Activated CD4-positive, alpha-beta memory T cell treated with anti-CD3 and anti-CD28 coated beads, Interleukin-2, amount 10 ng/mL, durations not matched to agents 7 days and 5 days (primary cell): ENCODE measurements around the gene CNST. TPM values are rescaled to one million over a fixed set of nuclear protein-coding genes. Genes with fewer than 3 reads are reported as not detected.
A peak's percentile ranks its signal among the peaks of the same experiment; 100 is the strongest.

Source experiments
- CTCF ChIA-PET: fragments of 350-600 bp; sonication (Branson Sonifier 250); formaldehyde crosslinking; loops from one replicate; lab custom pipeline; 2021; ENCODE audit warnings: antibody characterized with exemption, inconsistent platforms; lab: Charles Lee
- POLR2A ChIA-PET: fragments of 350-600 bp; sonication (Branson Sonifier 250); formaldehyde crosslinking; loops from one replicate; lab custom pipeline; 2021; ENCODE audit warnings: antibody characterized with exemption; lab: Charles Lee
- DNase-seq: peaks from one replicate; pipeline ENCODE4 v3.0.0-alpha.2; 2020
- H3K27ac Mint-ChIP-seq: one replicate; pipeline ENCODE4 v1.8.0; 2021; ENCODE audit warnings: mild to moderate bottlenecking, mixed read lengths
- H3K27me3 Mint-ChIP-seq: one replicate; pipeline ENCODE4 v1.8.0; 2021; ENCODE audit warnings: mixed read lengths
- H3K36me3 Mint-ChIP-seq: one replicate; pipeline ENCODE4 v1.8.0; 2021; ENCODE audit warnings: low read depth, mixed read lengths
- H3K4me1 Mint-ChIP-seq: one replicate; pipeline ENCODE4 v1.8.0; 2021; ENCODE audit warnings: mixed read lengths
- H3K4me3 Mint-ChIP-seq: one replicate; pipeline ENCODE4 v1.8.0; 2021; ENCODE audit warnings: mild to moderate bottlenecking, mixed read lengths
- H3K9me3 Mint-ChIP-seq: one replicate; pipeline ENCODE4 v1.8.0; 2021; ENCODE audit warnings: mixed read lengths
- total RNA-seq, 2 experiments: library from RNA; stranded (reverse); gene quantifications; one replicate each; pipeline ENCODE4 v1.2.3, GENCODE V29; 2021

The CNST gene, protein sequence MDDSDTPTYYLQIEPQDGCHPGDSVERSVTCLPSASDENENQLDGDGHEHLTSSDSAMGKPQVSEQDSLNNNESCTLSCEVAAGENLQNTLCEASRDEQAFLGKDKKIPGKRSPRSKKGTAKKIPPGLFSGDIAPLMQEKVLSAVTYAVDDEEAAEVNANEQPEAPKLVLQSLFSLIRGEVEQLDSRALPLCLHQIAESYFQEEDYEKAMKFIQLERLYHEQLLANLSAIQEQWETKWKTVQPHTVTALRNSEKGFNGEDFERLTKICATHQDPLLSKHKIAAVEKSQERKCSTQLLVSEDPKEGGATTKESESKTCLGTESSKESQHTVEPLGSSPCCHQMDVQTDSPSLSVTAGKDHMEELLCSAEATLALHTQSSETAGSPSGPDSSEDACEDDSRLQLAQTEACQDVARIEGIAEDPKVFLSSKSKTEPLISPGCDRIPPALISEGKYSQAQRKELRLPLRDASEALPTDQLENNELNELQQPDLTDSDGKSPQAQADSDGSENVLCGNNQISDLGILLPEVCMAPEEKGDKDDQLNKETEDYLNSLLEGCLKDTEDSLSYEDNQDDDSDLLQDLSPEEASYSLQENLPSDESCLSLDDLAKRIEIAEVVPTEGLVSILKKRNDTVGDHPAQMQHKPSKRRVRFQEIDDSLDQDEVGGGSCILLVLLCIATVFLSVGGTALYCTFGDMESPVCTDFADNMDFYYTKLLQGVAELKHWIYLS
- total RNA-seq, result 10 to 100 TPM; 36.2 to 39.3 TPM

DNA sequence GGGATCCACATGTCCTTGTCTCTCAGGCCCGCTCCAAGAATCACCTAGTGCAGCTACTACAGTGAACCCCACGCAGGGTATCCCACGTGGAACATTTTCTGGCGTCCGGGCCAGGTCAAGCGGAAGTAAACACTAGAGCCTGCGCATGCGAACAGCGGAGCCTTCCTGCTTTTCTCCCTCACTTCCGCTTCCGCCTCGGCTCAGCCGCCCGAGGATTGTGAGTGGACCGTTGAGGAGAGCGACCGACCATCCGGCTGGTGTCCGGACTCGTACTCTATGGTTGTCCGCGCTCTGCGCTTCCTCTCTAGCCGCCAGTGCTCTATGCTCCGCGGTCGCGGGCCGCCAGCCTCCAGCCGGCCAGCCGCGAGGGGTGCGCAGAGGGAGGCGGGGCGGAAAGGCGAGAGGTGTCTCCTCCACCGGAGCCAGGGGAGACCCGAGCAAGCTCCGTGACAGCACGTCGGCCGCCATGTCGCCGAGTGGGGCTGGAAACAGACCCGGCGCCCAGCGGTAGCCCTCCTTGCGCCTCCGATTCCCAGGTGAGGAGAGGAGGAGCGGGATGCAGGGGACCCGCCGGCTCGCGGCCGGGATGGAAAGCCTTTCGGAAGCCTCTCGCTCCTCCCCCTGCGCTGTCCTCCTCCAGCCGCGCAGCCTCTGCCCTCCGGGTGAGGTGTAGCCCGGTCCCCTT is at the start of gene CNST, which contains the start of gene TFB2M:
TSS of gene CNST (plus strand) at position 329 of the 685 bp plus-strand sequence. CDS start 25,107 bp downstream, outside the sequence.
TSS of gene TFB2M (minus strand) at position 134 of the 685 bp plus-strand sequence. CDS start at position 11, 123 bp downstream.
- DNase-seq, result peak; percentile 95
- Mint-ChIP-seq H3K27ac (peak within 1 kb of the TSS; percentile 94), H3K36me3 (peaks cover 13% of the 10 kb centered on the region), H3K4me3 (peak within 1 kb of the TSS; percentile 92), H3K9me3 (no peaks in the 10 kb centered on the region), H3K4me1 (peaks cover 47% of the 10 kb centered on the region), H3K27me3 (no peaks in the 10 kb centered on the region)
- POLR2A ChIA-PET, result interaction anchor here (0.7 to 2.2 kb wide), 15 partner anchors 10 to 644 kb away, joined by 3 to 7 read pairs (median 4); partner anchors contain the start of gene SMYD3
- CTCF ChIA-PET, result interaction anchor here (0.9 to 1.2 kb wide), 3 partner anchors 36 to 68 kb away, joined by 3 read pairs; no protein-coding TSS in a partner anchor

DNA sequence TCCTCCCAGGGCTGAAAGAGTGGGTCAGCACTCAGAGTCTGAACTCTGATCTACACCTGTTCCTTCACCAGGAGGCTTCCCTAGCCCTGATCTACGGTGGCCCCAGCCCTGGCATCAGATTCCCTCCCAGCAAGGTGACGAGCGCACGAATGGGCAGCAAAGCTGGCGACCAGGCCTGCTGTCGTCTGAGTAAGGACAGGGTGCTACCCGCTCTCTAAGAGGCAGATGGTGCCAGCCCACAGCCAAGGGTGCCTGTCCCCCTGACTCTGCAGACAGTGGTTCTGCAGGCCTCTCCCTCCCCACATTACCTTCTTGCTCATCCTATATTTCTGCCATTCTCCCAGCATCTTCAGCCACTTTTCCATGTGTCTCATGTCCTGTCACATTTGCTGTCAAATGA is 48.9 kb upstream of the CNST start:
- no peak for DNase-seq
- ChIA-PET POLR2A (no interaction called here), CTCF (no interaction called here)

GRCh38 chr1:246518456-246519205 is 47.6 kb upstream of the CNST start:
- H3K27me3 Mint-ChIP-seq, result no peaks in the 10 kb centered on the region
- DNase-seq, result no peak
- no peak overlapping the region for H3K27ac Mint-ChIP-seq
- ChIA-PET CTCF (no interaction called here), POLR2A (no interaction called here)
- peaks cover 13% of the 10 kb centered on the region for H3K36me3 Mint-ChIP-seq
- no peak overlapping the region for H3K4me3 Mint-ChIP-seq
- H3K4me1 Mint-ChIP-seq, result peaks cover 7% of the 10 kb centered on the region
- peaks cover 37% of the 10 kb centered on the region for H3K9me3 Mint-ChIP-seq

More for the DNA sequence above, 48.9 kb upstream of the CNST start:
- H3K9me3 Mint-ChIP-seq, result peaks cover 40% of the 10 kb centered on the region
- H3K27me3 Mint-ChIP-seq, result no peaks in the 10 kb centered on the region
- no peak overlapping the region for H3K4me3 Mint-ChIP-seq
- H3K36me3 Mint-ChIP-seq, result peaks cover 13% of the 10 kb centered on the region
- peaks cover 7% of the 10 kb centered on the region for H3K4me1 Mint-ChIP-seq
- no peak overlapping the region for H3K27ac Mint-ChIP-seq

DNA sequence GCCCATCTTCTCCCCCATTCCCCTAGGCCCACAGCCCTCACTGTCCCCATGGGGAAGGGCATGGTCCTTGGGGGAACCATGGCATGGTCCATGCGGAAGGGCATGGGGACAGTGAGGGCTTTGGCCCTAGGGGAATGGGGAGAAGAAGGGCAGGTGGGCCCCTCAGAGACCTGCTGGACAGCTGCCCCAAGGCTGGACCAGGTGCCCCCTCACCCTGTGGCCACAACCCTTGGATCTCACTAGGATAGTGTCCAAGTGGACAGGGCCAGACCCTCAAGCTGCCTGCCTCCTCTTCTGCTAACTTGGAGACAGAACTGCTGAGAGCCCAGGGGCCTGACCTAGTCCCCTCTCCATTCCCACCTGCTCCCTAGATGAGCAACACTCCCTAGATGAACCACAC is 46.7 kb upstream of the CNST start:
- Mint-ChIP-seq H3K27ac (no peak overlapping the region), H3K27me3 (no peaks in the 10 kb centered on the region), H3K36me3 (peaks cover 9% of the 10 kb centered on the region), H3K4me1 (peaks cover under 1% of the 10 kb centered on the region), H3K4me3 (no peak overlapping the region), H3K9me3 (peaks cover 33% of the 10 kb centered on the region)
- DNase-seq, result no peak
- ChIA-PET POLR2A (no interaction called here), CTCF (no interaction called here)

DNA sequence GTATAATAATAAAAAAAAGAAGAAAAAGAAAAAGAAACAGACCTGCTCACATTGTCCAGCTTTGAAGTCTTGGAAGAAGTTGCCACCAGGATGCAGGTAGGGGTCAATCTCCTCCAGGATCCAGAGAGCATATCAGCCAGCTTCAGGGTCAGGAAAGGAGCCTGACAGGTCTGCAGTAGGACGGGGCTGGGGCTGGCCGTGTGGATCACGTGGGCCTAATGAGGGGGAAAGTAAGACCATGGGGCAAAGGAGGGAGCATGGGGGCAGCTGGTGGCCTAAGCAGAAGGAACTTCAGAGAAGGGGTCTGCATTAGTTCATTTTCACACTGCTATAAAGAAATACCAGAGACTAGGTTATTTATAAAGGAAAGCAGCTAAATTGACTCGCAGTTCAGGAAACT is 39.9 kb upstream of the CNST start:
- Mint-ChIP-seq H3K4me1 (peaks cover 15% of the 10 kb centered on the region), H3K27ac (no peak overlapping the region), H3K9me3 (peaks cover 22% of the 10 kb centered on the region), H3K4me3 (no peak overlapping the region), H3K36me3 (peaks cover 3% of the 10 kb centered on the region), H3K27me3 (peaks cover 1% of the 10 kb centered on the region)
- CTCF ChIA-PET, result no interaction called here
- DNase-seq, result no peak
- POLR2A ChIA-PET, result no interaction called here

- no peak for DNase-seq
- H3K9me3 Mint-ChIP-seq, result peaks cover 20% of the 10 kb centered on the region
- ChIA-PET POLR2A (no interaction called here), CTCF (no interaction called here)
- peaks cover 15% of the 10 kb centered on the region for H3K4me1 Mint-ChIP-seq
- peaks cover 2% of the 10 kb centered on the region for H3K27me3 Mint-ChIP-seq
- H3K4me3 Mint-ChIP-seq, result no peak overlapping the region
- peaks cover 3% of the 10 kb centered on the region for H3K36me3 Mint-ChIP-seq
- peak overlapping the region; percentile 13 for H3K27ac Mint-ChIP-seq
These were observed 39.3 kb upstream of the CNST start for GRCh38 chr1:246526915-246527314.

- POLR2A ChIA-PET, result no interaction called here
- peak overlapping the region; percentile 13 for H3K27ac Mint-ChIP-seq
These were observed 38.7 kb upstream of the CNST start for GRCh38 chr1:246527402-246528088.

DNA sequence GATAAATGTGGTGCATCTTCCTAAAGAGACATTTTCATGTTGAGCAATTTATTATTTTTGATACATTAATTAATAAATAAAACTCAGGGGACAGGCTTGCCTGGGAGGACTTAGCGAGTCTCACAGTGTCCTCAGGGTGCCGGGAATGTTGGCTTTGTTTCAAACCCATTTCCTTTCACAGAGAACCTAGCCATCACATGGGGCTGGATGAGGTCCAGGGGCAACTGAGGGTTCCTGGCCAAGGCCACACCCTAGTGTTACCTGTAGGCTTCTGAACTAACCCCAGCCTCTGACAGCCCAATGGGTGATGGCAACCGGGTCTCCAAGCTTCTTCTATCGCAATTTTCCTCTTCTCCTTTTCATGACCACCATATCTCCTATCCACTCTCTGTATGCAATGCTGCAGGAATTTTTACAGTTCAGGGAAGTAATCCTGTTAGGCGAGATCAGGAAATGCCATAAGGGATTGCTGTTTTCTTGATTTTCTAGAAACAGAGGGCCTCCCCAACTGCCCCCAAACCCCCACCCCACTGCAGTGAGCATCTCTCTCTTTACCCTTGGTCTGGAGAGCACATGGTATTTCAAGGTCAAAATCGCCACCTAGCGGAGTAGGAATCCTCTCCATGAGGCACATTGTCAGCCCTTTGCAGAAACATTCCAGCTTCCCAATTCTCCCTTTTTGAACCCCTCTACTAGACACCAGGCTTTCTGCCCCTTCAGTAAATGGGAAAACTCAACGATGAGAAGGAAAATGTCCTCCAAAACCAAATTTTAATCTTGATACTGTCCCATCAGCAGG is 37.1 kb upstream of the CNST start:
- Mint-ChIP-seq H3K36me3 (peaks cover 3% of the 10 kb centered on the region), H3K27ac (no peak overlapping the region), H3K9me3 (peaks cover 18% of the 10 kb centered on the region), H3K4me1 (peaks cover 15% of the 10 kb centered on the region), H3K27me3 (peaks cover 2% of the 10 kb centered on the region), H3K4me3 (no peak overlapping the region)
- ChIA-PET POLR2A (no interaction called here), CTCF (no interaction called here)
- DNase-seq, result no peak

More at GRCh38 chr1:246527402-246528088, 38.7 kb upstream of the CNST start:
- CTCF ChIA-PET, result no interaction called here
- Mint-ChIP-seq H3K9me3 (peaks cover 18% of the 10 kb centered on the region), H3K4me1 (peaks cover 15% of the 10 kb centered on the region), H3K27me3 (peaks cover 2% of the 10 kb centered on the region), H3K36me3 (peaks cover 3% of the 10 kb centered on the region), H3K4me3 (no peak overlapping the region)
- DNase-seq, result peak; percentile 25

- H3K27ac Mint-ChIP-seq, result no peak overlapping the region
- peaks cover 18% of the 10 kb centered on the region for H3K9me3 Mint-ChIP-seq
- H3K27me3 Mint-ChIP-seq, result peaks cover 2% of the 10 kb centered on the region
- H3K4me1 Mint-ChIP-seq, result peaks cover 15% of the 10 kb centered on the region
- peaks cover 3% of the 10 kb centered on the region for H3K36me3 Mint-ChIP-seq
- ChIA-PET CTCF (interaction anchor here (0.7 kb wide), 1 partner anchor 32 kb away, joined by 3 read pairs; no protein-coding TSS in a partner anchor), POLR2A (no interaction called here)
- DNase-seq, result no peak
- no peak overlapping the region for H3K4me3 Mint-ChIP-seq
These were observed 35.8 kb upstream of the CNST start for GRCh38 chr1:246530482-246530881.

DNA sequence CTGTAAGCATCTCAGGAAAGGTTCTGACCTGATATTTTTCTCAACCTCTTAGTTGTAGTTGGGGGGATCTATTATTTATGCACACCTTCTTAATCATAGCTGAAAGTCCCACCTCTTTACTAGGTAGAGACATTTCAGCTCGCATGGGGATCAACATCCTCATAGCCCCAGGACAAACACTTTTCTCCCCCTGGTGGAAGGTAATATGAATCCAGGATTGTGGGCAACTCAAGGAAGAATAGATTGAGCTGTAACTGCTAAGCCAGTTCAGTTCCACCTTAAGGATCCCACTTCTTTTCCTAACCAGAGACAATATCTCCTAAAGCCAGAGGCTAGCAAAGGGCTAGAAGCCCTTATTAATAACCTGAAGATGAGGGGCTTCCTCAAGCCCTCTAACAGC is 33.7 kb upstream of the CNST start:
- no peak for DNase-seq
- H3K4me1 Mint-ChIP-seq, result peaks cover 7% of the 10 kb centered on the region
- peaks cover 3% of the 10 kb centered on the region for H3K36me3 Mint-ChIP-seq
- no peak overlapping the region for H3K27ac Mint-ChIP-seq
- H3K4me3 Mint-ChIP-seq, result no peak overlapping the region
- H3K9me3 Mint-ChIP-seq, result peaks cover 16% of the 10 kb centered on the region
- POLR2A ChIA-PET, result no interaction called here
- CTCF ChIA-PET, result interaction anchor here (1.7 kb wide), 1 partner anchor 35 kb away, joined by 3 read pairs; no protein-coding TSS in a partner anchor
- peaks cover 2% of the 10 kb centered on the region for H3K27me3 Mint-ChIP-seq

- Mint-ChIP-seq H3K4me3 (no peak overlapping the region), H3K27ac (no peak overlapping the region), H3K36me3 (peaks cover 3% of the 10 kb centered on the region), H3K27me3 (peaks cover 2% of the 10 kb centered on the region), H3K9me3 (peaks cover 15% of the 10 kb centered on the region), H3K4me1 (no peaks in the 10 kb centered on the region)
- ChIA-PET CTCF (interaction anchor here (0.9 to 1.2 kb wide), 2 partner anchors 14 to 156 kb away, joined by 3 to 4 read pairs; no protein-coding TSS in a partner anchor), POLR2A (no interaction called here)
- DNase-seq, result no peak
These were observed 32.8 kb upstream of the CNST start for GRCh38 chr1:246533371-246533905.
